HepG2 (cell line): Measurements from ENCODE around the gene CHN1. TPM values are rescaled to one million over a fixed set of nuclear protein-coding genes. Genes with fewer than 3 reads are reported as not detected.

ENCODE experiments used
- ARNT2 ChIP-seq: sonication (generic); formaldehyde crosslinking; IDR thresholded peaks from 2 replicates; pipeline ENCODE4 v1.8.0; 2022; ENCODE audit warnings: mild to moderate bottlenecking, low read depth, missing genetic modification reagents, moderate library complexity
- FOXC1 ChIP-seq: sonication (generic); formaldehyde crosslinking; IDR thresholded peaks from 2 replicates; pipeline ENCODE4 v1.8.0; 2022; ENCODE audit warnings: mild to moderate bottlenecking, missing genetic modification reagents, borderline replicate concordance
- FOXK2 ChIP-seq: fragments of 450-650 bp; IDR thresholded peaks from 2 replicates; pipeline ENCODE4 v1.6.1; 2016
- HNF4A ChIP-seq: sonication (generic); formaldehyde crosslinking; IDR thresholded peaks from 2 replicates; pipeline ENCODE4 v1.4.0; 2020; ENCODE audit warnings: missing genetic modification reagents
- KLF9 ChIP-seq: IDR thresholded peaks from 2 replicates; pipeline ENCODE4 v1.6.1; 2016; ENCODE audit warnings: low read depth
- MAFF ChIP-seq: IDR thresholded peaks from 2 replicates; pipeline ENCODE4 v1.6.1; 2011; ENCODE audit warnings: low read depth, low read length, improper control_type of control experiment
- NFIC ChIP-seq: IDR thresholded peaks from 2 replicates; pipeline ENCODE4 v1.6.1; 2012; ENCODE audit warnings: mild to moderate bottlenecking, low read length, inconsistent platforms
- PAWR ChIP-seq: sonication (generic); formaldehyde crosslinking; IDR thresholded peaks from 2 replicates; pipeline ENCODE4 v1.4.0; 2020; ENCODE audit warnings: missing genetic modification reagents, mild to moderate bottlenecking, borderline replicate concordance
- POLR2AphosphoS5 ChIP-seq: IDR thresholded peaks from 2 replicates; pipeline ENCODE4 v1.6.1; 2012; ENCODE audit warnings: low read depth, low read length
- REPIN1 ChIP-seq: sonication (generic); formaldehyde crosslinking; IDR thresholded peaks from 2 replicates; pipeline ENCODE4 v1.8.0; 2022; ENCODE audit warnings: missing genetic modification reagents, low read depth, mild to moderate bottlenecking, borderline replicate concordance
- SIX1 ChIP-seq: sonication (generic); formaldehyde crosslinking; IDR thresholded peaks from 2 replicates; pipeline ENCODE4 v1.4.0; 2020; ENCODE audit warnings: missing genetic modification reagents, borderline replicate concordance
- SRY ChIP-seq: sonication (generic); formaldehyde crosslinking; IDR thresholded peaks from 2 replicates; pipeline ENCODE4 v1.8.0; 2022; ENCODE audit warnings: mild to moderate bottlenecking, missing genetic modification reagents
- ZNF350 ChIP-seq: sonication (generic); formaldehyde crosslinking; IDR thresholded peaks from 2 replicates; pipeline ENCODE4 v1.4.0; 2020; ENCODE audit warnings: mild to moderate bottlenecking, low read depth, missing genetic modification reagents, borderline replicate concordance
- ZNF547 ChIP-seq: sonication (generic); formaldehyde crosslinking; IDR thresholded peaks from 2 replicates; pipeline ENCODE4 v1.5.1; 2020; ENCODE audit warnings: mild to moderate bottlenecking, missing genetic modification reagents
- ZNF569 ChIP-seq: sonication (generic); formaldehyde crosslinking; IDR thresholded peaks from 2 replicates; pipeline ENCODE4 v1.5.0; 2020; ENCODE audit warnings: mild to moderate bottlenecking, missing genetic modification reagents, moderate library complexity, borderline replicate concordance
- ZNF619 ChIP-seq: sonication (generic); formaldehyde crosslinking; IDR thresholded peaks from 2 replicates; pipeline ENCODE4 v1.4.0; 2020; ENCODE audit warnings: mild to moderate bottlenecking, missing genetic modification reagents
- ZNF672 ChIP-seq: sonication (generic); formaldehyde crosslinking; IDR thresholded peaks from 2 replicates; pipeline ENCODE4 v1.8.1; 2022; ENCODE audit warnings: missing genetic modification reagents
- ZNF746 ChIP-seq: sonication (generic); formaldehyde crosslinking; IDR thresholded peaks from 2 replicates; pipeline ENCODE4 v1.8.0; 2022; ENCODE audit warnings: mild to moderate bottlenecking, missing genetic modification reagents
- polyA plus RNA-seq, 8 experiments: library from polyadenylated mRNA; depleted of rRNA in 3 of 8; stranded (reverse) in 7 of 8; unstranded in 1 of 8; fragments of >200 nt; fragmentation: Illumina TruSeq in 4 of 8; extraction: Trizol in 4 of 8; gene quantifications; 2 replicates each; pipeline versions ENCODE4 v1.2.1 to v1.2.3, GENCODE V29; 2011 to 2016; ENCODE audit warnings: low read depth in 4 of 8, missing spikeins in 1 of 8, mixed read lengths in 1 of 8; ENCODE audit not compliant: insufficient read depth in 1 of 8
- total RNA-seq, 5 experiments: library from RNA; depleted of rRNA; stranded (reverse); fragments of >200 nt; fragmentation: Illumina TruSeq; extraction: Trizol; gene quantifications; 2 replicates each; pipeline ENCODE4 v1.2.3, GENCODE V29; 2016; ENCODE audit warnings: low read depth in 1 of 5
- TF ChIP-seq, protein P1 (sequence below): sonication (generic); formaldehyde crosslinking; IDR thresholded peaks from 2 replicates; pipeline ENCODE4 v1.9.0; 2021; ENCODE audit warnings: missing genetic modification reagents, mild to moderate bottlenecking, borderline replicate concordance
- TF ChIP-seq, protein P2 (sequence below): IDR thresholded peaks from 2 replicates; pipeline ENCODE4 v1.6.1; 2016
- TF ChIP-seq, protein P3 (sequence below): sonication (generic); formaldehyde crosslinking; IDR thresholded peaks from 2 replicates; pipeline ENCODE4 v1.4.0; 2020; ENCODE audit warnings: mild to moderate bottlenecking, low read depth, missing genetic modification reagents
- TF ChIP-seq, protein P4 (sequence below): fragments of 450-650 bp; IDR thresholded peaks from 2 replicates; pipeline ENCODE4 v1.6.1; 2017
- TF ChIP-seq, protein P5 (sequence below): sonication (generic); formaldehyde crosslinking; IDR thresholded peaks from 2 replicates; pipeline ENCODE4 v1.4.0; 2020; ENCODE audit warnings: missing genetic modification reagents, borderline replicate concordance

CHN1 gene
- total and polyA plus RNA-seq, 2 of the 13 experiments (the other 11 are each of a cell fraction or from before 2014, with no cell fraction given): 2.8 to 3.5 TPM

DNA sequence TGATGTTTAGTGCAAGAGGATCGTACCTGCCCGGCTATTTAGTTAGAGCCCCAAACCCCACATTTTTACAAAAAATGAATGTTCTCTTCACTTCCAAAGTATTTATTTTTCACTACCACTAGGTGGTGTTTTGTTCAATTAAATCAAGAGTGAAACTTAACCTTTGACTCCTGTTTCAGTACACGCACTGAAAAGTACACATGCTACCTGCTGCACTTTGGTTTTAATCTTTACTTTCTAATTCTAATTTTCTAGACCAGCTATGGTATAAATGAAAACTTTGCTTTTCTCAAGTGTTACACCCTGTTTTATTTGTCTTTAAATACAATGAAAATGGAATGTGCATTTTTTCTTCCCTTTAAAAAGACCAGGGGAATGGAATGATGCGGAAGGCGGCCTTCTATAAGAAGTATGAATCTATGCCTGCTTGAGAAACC is 31.4 kb upstream of the CHN1 start (continued):
- TF ChIP-seq, protein P1, sequence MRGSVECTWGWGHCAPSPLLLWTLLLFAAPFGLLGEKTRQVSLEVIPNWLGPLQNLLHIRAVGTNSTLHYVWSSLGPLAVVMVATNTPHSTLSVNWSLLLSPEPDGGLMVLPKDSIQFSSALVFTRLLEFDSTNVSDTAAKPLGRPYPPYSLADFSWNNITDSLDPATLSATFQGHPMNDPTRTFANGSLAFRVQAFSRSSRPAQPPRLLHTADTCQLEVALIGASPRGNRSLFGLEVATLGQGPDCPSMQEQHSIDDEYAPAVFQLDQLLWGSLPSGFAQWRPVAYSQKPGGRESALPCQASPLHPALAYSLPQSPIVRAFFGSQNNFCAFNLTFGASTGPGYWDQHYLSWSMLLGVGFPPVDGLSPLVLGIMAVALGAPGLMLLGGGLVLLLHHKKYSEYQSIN (CRISPR knock-in tag): no peak
- TF ChIP-seq FOXC1 (no peak), MAFF (no peak), KLF9 (CRISPR knock-in tag) (0 out of 2 replicates have a peak, but pooled peaks have one; percentile 25), ZNF547 (CRISPR knock-in tag) (no peak; the same call in 1 of the 2 replicates), ARNT2 (no peak), NFIC (peak; percentile 62; the same call in 1 of the 2 replicates), PAWR (CRISPR knock-in tag) (no peak), HNF4A (peak; percentile 77), ZNF619 (no peak), ZNF350 (CRISPR knock-in tag) (no peak), ZNF569 (CRISPR knock-in tag) (no peak), SRY (CRISPR knock-in tag) (no peak), FOXK2 (no peak), ZNF746 (no peak), SIX1 (CRISPR knock-in tag) (peak; percentile 56; the same call in 1 of the 2 replicates), POLR2AphosphoS5 (no peak), ZNF672 (CRISPR knock-in tag) (no peak), REPIN1 (CRISPR knock-in tag) (no peak)
- TF ChIP-seq, protein P2, sequence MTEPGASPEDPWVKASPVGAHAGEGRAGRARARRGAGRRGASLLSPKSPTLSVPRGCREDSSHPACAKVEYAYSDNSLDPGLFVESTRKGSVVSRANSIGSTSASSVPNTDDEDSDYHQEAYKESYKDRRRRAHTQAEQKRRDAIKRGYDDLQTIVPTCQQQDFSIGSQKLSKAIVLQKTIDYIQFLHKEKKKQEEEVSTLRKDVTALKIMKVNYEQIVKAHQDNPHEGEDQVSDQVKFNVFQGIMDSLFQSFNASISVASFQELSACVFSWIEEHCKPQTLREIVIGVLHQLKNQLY (CRISPR knock-in tag): 0 out of 2 replicates have a peak, but pooled peaks have one; percentile 36
- TF ChIP-seq, protein P3, sequence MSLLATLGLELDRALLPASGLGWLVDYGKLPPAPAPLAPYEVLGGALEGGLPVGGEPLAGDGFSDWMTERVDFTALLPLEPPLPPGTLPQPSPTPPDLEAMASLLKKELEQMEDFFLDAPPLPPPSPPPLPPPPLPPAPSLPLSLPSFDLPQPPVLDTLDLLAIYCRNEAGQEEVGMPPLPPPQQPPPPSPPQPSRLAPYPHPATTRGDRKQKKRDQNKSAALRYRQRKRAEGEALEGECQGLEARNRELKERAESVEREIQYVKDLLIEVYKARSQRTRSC (CRISPR knock-in tag): no peak
- TF ChIP-seq, protein P4, sequence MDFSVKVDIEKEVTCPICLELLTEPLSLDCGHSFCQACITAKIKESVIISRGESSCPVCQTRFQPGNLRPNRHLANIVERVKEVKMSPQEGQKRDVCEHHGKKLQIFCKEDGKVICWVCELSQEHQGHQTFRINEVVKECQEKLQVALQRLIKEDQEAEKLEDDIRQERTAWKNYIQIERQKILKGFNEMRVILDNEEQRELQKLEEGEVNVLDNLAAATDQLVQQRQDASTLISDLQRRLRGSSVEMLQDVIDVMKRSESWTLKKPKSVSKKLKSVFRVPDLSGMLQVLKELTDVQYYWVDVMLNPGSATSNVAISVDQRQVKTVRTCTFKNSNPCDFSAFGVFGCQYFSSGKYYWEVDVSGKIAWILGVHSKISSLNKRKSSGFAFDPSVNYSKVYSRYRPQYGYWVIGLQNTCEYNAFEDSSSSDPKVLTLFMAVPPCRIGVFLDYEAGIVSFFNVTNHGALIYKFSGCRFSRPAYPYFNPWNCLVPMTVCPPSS: no peak
- TF ChIP-seq, protein P5, sequence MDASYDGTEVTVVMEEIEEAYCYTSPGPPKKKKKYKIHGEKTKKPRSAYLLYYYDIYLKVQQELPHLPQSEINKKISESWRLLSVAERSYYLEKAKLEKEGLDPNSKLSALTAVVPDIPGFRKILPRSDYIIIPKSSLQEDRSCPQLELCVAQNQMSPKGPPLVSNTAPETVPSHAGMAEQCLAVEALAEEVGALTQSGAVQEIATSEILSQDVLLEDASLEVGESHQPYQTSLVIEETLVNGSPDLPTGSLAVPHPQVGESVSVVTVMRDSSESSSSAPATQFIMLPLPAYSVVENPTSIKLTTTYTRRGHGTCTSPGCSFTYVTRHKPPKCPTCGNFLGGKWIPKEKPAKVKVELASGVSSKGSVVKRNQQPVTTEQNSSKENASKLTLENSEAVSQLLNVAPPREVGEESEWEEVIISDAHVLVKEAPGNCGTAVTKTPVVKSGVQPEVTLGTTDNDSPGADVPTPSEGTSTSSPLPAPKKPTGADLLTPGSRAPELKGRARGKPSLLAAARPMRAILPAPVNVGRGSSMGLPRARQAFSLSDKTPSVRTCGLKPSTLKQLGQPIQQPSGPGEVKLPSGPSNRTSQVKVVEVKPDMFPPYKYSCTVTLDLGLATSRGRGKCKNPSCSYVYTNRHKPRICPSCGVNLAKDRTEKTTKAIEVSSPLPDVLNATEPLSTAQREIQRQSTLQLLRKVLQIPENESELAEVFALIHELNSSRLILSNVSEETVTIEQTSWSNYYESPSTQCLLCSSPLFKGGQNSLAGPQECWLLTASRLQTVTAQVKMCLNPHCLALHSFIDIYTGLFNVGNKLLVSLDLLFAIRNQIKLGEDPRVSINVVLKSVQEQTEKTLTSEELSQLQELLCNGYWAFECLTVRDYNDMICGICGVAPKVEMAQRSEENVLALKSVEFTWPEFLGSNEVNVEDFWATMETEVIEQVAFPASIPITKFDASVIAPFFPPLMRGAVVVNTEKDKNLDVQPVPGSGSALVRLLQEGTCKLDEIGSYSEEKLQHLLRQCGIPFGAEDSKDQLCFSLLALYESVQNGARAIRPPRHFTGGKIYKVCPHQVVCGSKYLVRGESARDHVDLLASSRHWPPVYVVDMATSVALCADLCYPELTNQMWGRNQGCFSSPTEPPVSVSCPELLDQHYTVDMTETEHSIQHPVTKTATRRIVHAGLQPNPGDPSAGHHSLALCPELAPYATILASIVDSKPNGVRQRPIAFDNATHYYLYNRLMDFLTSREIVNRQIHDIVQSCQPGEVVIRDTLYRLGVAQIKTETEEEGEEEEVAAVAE (CRISPR knock-in tag): no peak
